A673 (cell line): ENCODE results near the gene TMEM198.

Experiments
- EZH2 ChIP-seq: fragments of 200-600 bp; sonication (generic); IDR thresholded peaks from 2 replicates; pipeline ENCODE4 v1.6.1; 2017; ENCODE audit warnings: borderline replicate concordance, low read depth, mild to moderate bottlenecking, mixed read lengths, antibody characterized with exemption, low read length; ENCODE audit not compliant: poor library complexity, severe bottlenecking
- TF ChIP-seq, protein P1 (sequence below): fragments of 300-800, 200-600 bp; sonication (generic); conservative IDR thresholded peaks from 2 replicates; pipeline ENCODE4 v1.5.1; 2017; ENCODE audit warnings: low read depth, mild to moderate bottlenecking, antibody characterized with exemption, low read length, moderate library complexity, mixed read lengths

- TF ChIP-seq, protein P1, sequence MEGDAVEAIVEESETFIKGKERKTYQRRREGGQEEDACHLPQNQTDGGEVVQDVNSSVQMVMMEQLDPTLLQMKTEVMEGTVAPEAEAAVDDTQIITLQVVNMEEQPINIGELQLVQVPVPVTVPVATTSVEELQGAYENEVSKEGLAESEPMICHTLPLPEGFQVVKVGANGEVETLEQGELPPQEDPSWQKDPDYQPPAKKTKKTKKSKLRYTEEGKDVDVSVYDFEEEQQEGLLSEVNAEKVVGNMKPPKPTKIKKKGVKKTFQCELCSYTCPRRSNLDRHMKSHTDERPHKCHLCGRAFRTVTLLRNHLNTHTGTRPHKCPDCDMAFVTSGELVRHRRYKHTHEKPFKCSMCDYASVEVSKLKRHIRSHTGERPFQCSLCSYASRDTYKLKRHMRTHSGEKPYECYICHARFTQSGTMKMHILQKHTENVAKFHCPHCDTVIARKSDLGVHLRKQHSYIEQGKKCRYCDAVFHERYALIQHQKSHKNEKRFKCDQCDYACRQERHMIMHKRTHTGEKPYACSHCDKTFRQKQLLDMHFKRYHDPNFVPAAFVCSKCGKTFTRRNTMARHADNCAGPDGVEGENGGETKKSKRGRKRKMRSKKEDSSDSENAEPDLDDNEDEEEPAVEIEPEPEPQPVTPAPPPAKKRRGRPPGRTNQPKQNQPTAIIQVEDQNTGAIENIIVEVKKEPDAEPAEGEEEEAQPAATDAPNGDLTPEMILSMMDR, result no peak
- TF ChIP-seq EZH2, result no peak
Measured at GRCh38 chr2:219537657-219538488, 6.0 kb upstream of the TMEM198 start.
